Measurements from ENCODE around the gene RNU6-9.

The RNU6-9 gene

DNA sequence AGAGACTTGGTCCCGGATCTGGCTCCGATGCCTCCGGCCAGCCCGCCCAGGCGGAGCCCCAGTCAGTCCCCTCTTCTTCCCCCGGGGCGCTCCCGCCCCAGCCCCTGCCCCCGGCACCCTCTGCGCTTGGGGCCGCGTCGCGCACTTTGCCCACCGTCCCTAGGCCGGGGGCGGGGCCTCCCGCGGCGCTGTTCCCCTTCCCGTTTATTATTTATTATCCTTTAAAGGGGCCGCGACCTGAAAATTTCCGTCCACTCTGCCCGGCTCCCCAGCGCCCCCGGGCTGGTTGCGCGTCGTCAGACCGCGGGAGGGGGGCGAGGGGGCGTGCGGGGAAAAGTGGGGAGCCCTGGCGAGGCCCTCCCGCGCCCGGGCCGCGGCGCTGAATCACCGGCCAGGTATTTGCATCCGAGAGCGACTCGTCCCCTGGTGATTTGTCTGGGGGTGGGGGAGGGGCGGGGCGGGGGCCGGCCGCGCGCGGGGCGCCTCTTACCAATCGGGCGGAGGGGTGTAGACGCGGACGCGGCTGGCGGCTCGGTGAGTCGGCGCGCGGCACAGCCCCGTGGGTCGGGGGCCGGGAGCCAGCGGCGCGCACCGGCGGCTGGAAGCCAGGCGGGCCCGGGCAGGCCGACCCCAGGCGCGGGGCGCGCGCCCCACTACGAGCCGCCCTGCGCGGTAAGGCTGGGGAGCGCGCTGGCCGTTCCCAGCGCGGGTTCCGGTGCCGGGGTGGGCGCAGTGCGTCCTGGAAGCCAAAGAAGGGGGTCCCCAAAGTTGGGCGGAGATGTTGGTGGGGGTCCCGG, 32.4 kb downstream of the RNU6-9 start, which contains the start of gene ARID3A:
Gene ARID3A, plus strand, starts transcription at position 510 of the 797 bp plus-strand sequence. CDS start 3,494 bp downstream, outside the sequence.
- POLR2A ChIA-PET: no interaction called here
- CTCF ChIA-PET: interaction anchor here (1.8 to 7.1 kb wide), 2 partner anchors 21 to 59 kb away, joined by 3 to 136 read pairs; partner anchors contain the start of gene WDR18

GRCh38 chr19:926323-926588, 33.0 kb downstream of the RNU6-9 start:
- CTCF ChIA-PET: no interaction called here
- TF ChIP-seq, protein P1, sequence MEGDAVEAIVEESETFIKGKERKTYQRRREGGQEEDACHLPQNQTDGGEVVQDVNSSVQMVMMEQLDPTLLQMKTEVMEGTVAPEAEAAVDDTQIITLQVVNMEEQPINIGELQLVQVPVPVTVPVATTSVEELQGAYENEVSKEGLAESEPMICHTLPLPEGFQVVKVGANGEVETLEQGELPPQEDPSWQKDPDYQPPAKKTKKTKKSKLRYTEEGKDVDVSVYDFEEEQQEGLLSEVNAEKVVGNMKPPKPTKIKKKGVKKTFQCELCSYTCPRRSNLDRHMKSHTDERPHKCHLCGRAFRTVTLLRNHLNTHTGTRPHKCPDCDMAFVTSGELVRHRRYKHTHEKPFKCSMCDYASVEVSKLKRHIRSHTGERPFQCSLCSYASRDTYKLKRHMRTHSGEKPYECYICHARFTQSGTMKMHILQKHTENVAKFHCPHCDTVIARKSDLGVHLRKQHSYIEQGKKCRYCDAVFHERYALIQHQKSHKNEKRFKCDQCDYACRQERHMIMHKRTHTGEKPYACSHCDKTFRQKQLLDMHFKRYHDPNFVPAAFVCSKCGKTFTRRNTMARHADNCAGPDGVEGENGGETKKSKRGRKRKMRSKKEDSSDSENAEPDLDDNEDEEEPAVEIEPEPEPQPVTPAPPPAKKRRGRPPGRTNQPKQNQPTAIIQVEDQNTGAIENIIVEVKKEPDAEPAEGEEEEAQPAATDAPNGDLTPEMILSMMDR (IDR thresholded peaks at IDR 0.05; ENCODE audit: control extremely low read depth, extremely low read depth, low read depth, missing control alignments): no peak
- POLR2A ChIA-PET: no interaction called here
- DNase-seq (ENCODE audit: extremely low spot score): no peak

More for the DNA sequence above, 32.4 kb downstream of the RNU6-9 start, which contains the start of gene ARID3A:
- DNase-seq (ENCODE audit: extremely low spot score): peak; percentile 88
- TF ChIP-seq, protein P1 (IDR thresholded peaks at IDR 0.05; ENCODE audit: control extremely low read depth, extremely low read depth, low read depth, missing control alignments): no peak

DNA sequence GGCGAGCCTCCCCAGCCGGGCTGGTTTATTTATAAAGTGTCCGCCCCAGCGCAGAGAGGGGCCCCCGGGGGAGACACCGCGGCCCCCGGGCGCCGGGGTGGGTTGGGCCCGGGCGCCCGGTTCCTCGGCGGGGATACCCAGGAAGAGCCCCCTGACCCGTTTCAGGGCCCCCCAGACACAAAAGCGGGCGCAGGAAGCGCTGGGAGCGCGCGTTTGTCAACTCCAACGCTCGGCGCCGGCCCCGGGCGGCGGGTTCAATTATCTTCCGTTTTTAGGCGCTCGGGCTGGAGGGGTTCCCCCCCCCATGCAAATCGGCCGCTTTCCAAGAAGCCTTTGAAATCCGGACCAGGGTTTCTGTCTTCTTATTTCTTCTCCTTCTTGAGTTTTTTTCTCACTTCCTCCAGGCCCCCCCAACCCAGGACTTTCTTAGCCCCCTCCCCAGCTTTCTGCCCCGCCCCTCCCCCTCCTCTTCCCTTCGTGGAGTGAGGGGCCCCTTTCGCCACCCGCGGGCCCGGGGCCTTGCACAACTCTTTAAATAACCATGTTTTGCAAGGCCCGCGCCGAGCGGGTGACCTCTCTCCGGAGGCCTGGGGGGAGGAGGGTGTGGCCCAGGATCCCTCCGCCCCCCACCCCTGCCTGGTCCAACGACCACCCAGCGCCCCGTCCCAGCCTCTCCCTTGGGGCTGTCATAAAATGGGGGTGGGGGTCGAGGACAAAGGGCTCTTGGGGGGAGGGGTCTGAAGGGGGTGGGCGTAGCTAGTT, 33.5 kb downstream of the RNU6-9 start:
- TF ChIP-seq, protein P1 (IDR thresholded peaks at IDR 0.05; ENCODE audit: control extremely low read depth, extremely low read depth, low read depth, missing control alignments): no peak
- peak; percentile 75 for DNase-seq (ENCODE audit: extremely low spot score)
- POLR2A ChIA-PET: no interaction called here
- CTCF ChIA-PET: interaction anchor here (1.1 kb wide), 1 partner anchor 58 kb away, joined by 4 read pairs; the partner anchor contains the start of gene WDR18

DNA sequence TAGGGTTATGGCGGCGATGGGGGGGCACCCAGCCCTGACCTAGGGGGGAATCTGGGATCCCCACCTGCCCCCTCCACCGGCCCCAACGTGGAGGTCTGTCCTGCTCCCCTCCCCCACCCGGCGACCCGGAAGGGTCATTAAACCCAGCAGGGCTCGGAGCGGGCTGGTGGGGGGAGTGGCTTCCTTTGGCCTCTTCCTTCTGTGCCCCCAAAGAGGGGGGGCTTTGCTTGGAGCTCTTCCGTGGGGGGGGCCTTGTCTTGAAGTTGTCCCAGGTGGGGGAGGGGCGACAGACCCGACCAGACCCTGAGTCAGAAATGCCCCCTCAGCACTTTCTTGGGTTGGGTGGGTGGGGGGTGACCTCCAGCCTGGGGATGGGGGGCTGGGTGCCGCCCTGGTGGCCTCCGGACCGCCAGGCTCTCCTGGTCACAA, 34.1 kb downstream of the RNU6-9 start:
- DNase-seq (ENCODE audit: extremely low spot score): no peak
- ChIA-PET CTCF (interaction anchor here (1.1 kb wide), 1 partner anchor 57 kb away, joined by 4 read pairs; the partner anchor contains the start of gene WDR18), POLR2A (no interaction called here)
- TF ChIP-seq, protein P1 (IDR thresholded peaks at IDR 0.05; ENCODE audit: control extremely low read depth, extremely low read depth, low read depth, missing control alignments): no peak

- no peak for DNase-seq (ENCODE audit: extremely low spot score)
- CTCF ChIA-PET: interaction anchor here (1.1 kb wide), 1 partner anchor 56 kb away, joined by 4 read pairs; the partner anchor contains the start of gene WDR18
- POLR2A ChIA-PET: no interaction called here
- TF ChIP-seq, protein P1 (IDR thresholded peaks at IDR 0.05; ENCODE audit: control extremely low read depth, extremely low read depth, low read depth, missing control alignments): no peak
Observed at GRCh38 chr19:927780-928401, 34.6 kb downstream of the RNU6-9 start.

GRCh38 chr19:928471-929202, 35.4 kb downstream of the RNU6-9 start:
- TF ChIP-seq, protein P1 (IDR thresholded peaks at IDR 0.05; ENCODE audit: control extremely low read depth, extremely low read depth, low read depth, missing control alignments): no peak
- no peak for DNase-seq (ENCODE audit: extremely low spot score)
- POLR2A ChIA-PET: no interaction called here
- CTCF ChIA-PET: no interaction called here

Data from GM10248 (cell line).